ENCODE data around the gene SNRK.

Gene SNRK

DNA sequence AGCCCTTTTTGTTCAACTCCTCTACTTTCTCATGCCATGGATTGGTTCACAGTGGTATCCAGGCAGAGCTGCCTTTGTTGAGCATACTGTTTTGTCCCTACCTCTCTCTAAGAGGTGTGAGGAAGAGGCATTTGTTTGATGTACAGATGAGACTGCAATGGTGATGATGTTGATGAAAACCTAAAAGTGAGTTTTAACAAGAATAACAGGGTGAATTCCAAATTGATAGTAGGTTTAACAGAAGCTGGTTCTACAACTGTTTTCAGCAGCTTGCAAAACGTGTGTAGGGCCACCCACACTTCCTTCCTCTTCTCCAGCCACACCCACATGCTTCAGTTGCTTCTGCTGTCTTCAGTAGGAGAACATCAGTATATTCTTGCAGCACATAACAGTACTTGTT, 10.2 kb downstream of the SNRK start:
- TF ChIP-seq, protein P1, sequence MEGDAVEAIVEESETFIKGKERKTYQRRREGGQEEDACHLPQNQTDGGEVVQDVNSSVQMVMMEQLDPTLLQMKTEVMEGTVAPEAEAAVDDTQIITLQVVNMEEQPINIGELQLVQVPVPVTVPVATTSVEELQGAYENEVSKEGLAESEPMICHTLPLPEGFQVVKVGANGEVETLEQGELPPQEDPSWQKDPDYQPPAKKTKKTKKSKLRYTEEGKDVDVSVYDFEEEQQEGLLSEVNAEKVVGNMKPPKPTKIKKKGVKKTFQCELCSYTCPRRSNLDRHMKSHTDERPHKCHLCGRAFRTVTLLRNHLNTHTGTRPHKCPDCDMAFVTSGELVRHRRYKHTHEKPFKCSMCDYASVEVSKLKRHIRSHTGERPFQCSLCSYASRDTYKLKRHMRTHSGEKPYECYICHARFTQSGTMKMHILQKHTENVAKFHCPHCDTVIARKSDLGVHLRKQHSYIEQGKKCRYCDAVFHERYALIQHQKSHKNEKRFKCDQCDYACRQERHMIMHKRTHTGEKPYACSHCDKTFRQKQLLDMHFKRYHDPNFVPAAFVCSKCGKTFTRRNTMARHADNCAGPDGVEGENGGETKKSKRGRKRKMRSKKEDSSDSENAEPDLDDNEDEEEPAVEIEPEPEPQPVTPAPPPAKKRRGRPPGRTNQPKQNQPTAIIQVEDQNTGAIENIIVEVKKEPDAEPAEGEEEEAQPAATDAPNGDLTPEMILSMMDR (IDR thresholded peaks at IDR 0.05): no peak
- Histone ChIP-seq H3K27me3 (no peaks in the 10 kb centered on the region), H3K4me1 (ENCODE audit: control insufficient read depth in 1 of 2, insufficient read depth in 1 of 2, low read depth in 1 of 2, low read length in 1 of 2) (peaks cover 78 to 99% of the 10 kb centered on the region in 2 experiments), H3K36me3 (peaks cover 9% of the 10 kb centered on the region), H3K4me3 (ENCODE audit: low read depth in 1 of 2, low read length in 1 of 2) (peak overlapping the region; percentile 44 to 48), H3K9me3 (no peaks in the 10 kb centered on the region), H3K27ac (peak overlapping the region; percentile 83)

DNA sequence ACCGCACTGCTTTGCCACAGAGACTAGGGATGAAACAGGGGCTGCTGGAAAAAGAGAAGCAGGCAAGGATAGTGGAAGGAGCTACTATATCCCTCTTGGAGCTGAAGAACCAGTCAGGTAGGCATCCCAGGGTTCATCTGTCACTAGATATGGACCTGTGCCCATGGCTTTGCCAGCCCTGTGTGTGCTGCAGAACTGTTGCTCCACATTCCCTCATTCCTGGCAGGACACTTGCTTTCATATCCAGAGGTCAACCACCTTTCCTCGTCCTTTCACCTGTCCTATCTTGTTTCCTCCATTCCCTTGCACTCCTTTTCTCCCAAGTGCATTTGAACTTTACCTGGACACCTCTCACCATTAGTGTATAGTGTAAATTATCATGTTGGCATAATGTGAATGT, 12.0 kb downstream of the SNRK start:
- H3K4me1 ChIP-seq (ENCODE audit: control insufficient read depth in 1 of 2, insufficient read depth in 1 of 2, low read depth in 1 of 2, low read length in 1 of 2): peaks cover 61 to 87% of the 10 kb centered on the region in 2 experiments
- peak overlapping the region; percentile 83 for H3K27ac ChIP-seq
- H3K27me3 ChIP-seq: no peaks in the 10 kb centered on the region

DNA sequence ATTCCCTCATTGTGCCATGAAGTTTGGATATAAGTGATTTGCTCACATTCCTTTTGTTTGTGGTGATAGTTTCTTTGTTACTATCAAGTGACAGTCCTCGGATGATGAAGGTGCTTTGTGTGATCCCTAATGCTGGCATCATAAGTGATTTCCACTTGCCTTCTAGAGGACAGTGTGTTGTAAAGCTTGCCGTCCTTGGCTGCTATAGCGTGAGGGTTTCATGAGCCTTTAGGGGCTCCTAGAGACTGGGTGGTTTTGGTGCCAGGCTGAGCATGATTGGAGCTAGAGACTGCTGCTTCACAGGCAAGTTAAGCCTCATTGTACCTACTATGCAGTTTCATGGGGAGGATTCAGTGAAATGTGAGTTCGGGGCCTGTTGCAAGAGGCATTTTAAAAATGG, 12.4 kb downstream of the SNRK start:
- Histone ChIP-seq H3K4me1 (ENCODE audit: control insufficient read depth in 1 of 2, insufficient read depth in 1 of 2, low read depth in 1 of 2, low read length in 1 of 2) (peaks cover 57 to 82% of the 10 kb centered on the region in 2 experiments), H3K27ac (peak overlapping the region; percentile 83), H3K9me3 (no peaks in the 10 kb centered on the region), H3K36me3 (peaks cover 18% of the 10 kb centered on the region), H3K4me3 (ENCODE audit: low read depth in 1 of 2, low read length in 1 of 2) (peak overlapping the region; percentile 9 to 10), H3K27me3 (no peaks in the 10 kb centered on the region)
- TF ChIP-seq, protein P1 (IDR thresholded peaks at IDR 0.05): no peak

More for the DNA sequence above, 12.0 kb downstream of the SNRK start:
- TF ChIP-seq, protein P1 (IDR thresholded peaks at IDR 0.05): no peak
- Histone ChIP-seq H3K4me3 (ENCODE audit: low read depth in 1 of 2, low read length in 1 of 2) (peak overlapping the region; percentile 9 to 10), H3K36me3 (peaks cover 13% of the 10 kb centered on the region), H3K9me3 (no peaks in the 10 kb centered on the region)

DNA sequence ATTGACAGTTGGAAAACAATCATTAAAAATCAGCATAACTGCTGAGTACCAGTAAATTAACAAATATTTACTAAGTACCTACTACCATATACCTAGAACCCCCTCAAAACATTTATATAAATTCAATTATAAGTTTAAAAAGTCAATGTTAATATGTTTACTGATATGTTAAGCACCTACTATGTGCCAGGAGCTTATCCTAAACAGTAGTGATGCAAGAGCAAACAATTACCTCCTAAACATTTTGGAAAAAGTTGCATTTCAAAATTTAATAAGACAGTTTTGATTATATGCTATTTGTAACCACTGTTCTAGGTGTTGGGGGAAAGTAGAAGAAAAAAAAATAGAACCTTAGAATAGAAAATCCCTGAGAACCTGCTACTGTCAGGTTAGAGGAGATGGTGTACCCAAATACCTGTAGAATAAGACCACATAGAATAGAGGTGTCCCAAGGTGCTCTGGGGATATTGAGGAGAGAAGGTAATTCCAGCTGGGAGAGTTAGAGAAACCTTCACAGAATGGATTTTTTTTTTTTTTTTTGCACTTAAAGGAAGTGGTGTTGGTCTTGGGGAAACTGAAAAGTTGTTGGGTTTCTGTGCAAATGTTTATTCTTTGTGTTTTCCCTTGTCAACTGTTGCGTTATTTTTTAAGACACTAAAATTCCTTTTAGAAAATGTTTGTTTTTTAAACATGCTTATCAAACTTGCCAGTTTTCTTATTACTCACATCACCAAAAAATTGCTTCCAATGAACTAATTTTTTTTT, 16.0 kb downstream of the SNRK start:
- peaks cover 32% of the 10 kb centered on the region for H3K36me3 ChIP-seq
- H3K4me3 ChIP-seq (ENCODE audit: low read depth in 1 of 2, low read length in 1 of 2): no peak overlapping the region
- no peaks in the 10 kb centered on the region for H3K9me3 ChIP-seq
- no peaks in the 10 kb centered on the region for H3K27me3 ChIP-seq
- peaks cover 27 to 53% of the 10 kb centered on the region in 2 experiments for H3K4me1 ChIP-seq (ENCODE audit: control insufficient read depth in 1 of 2, insufficient read depth in 1 of 2, low read depth in 1 of 2, low read length in 1 of 2)
- H3K27ac ChIP-seq: peak overlapping the region; percentile 28
- TF ChIP-seq, protein P1 (IDR thresholded peaks at IDR 0.05): no peak

DNA sequence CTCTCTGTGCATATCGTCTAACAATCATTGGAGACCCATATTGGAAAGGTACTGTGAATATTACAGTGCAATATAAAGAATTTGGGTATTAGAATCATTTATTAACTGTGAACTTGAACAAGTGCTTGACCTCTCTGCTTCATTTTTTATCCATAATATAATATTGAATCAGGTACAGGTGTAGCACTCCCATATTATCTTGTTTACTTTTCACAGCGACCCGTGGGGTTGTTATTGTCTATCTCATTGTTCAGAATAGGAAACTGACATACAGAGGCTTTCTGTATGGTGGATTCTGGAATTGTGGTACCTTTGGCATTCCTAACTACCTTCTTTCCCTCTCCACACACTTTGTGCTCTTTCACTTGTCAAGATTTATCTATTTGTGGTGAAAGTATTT, 17.8 kb downstream of the SNRK start:
- Histone ChIP-seq H3K4me3 (ENCODE audit: low read depth in 1 of 2, low read length in 1 of 2) (no peak overlapping the region), H3K27me3 (no peaks in the 10 kb centered on the region), H3K36me3 (peaks cover 42% of the 10 kb centered on the region), H3K4me1 (ENCODE audit: control insufficient read depth in 1 of 2, insufficient read depth in 1 of 2, low read depth in 1 of 2, low read length in 1 of 2) (peaks cover 10 to 39% of the 10 kb centered on the region in 2 experiments), H3K9me3 (no peaks in the 10 kb centered on the region), H3K27ac (peak overlapping the region; percentile 38)
- TF ChIP-seq, protein P1 (IDR thresholded peaks at IDR 0.05): no peak

Measured in neutrophil (primary cell).